Neural cell (in vitro differentiated cells): ENCODE data around the gene VKORC1. TPM values are rescaled to one million over a fixed set of nuclear protein-coding genes. Genes with fewer than 3 reads are reported as not detected.

Experiments
- H2AFZ ChIP-seq: fragments of 200-600, 300-800 bp; sonication (generic), shearing (Covaris generic); 2 replicates; pipeline ENCODE4 v1.6.0; 2014; ENCODE audit warnings: low read depth, mild to moderate bottlenecking, antibody characterized with exemption, low read length, moderate library complexity
- H3F3A ChIP-seq: fragments of 200-600 bp; shearing (Covaris generic); 2 replicates; pipeline ENCODE4 v1.6.1; 2016; ENCODE audit warnings: mild to moderate bottlenecking, moderate library complexity, mixed read lengths, antibody characterized with exemption, low read length; ENCODE audit not compliant: insufficient read depth, poor library complexity, severe bottlenecking
- H3K27ac ChIP-seq: fragments of 200-600, 300-800 bp; sonication (generic), shearing (Covaris generic); 2 replicates; pipeline ENCODE4 v1.5.1; 2014; ENCODE audit warnings: mild to moderate bottlenecking, low read length, moderate library complexity
- H3K27me3 ChIP-seq: fragments of 300-800, 200-600 bp; sonication (generic), shearing (Covaris generic); 2 replicates; pipeline ENCODE4 v1.6.0; 2014; ENCODE audit warnings: mild to moderate bottlenecking, low read depth, low read length, moderate library complexity; ENCODE audit not compliant: insufficient read depth
- H3K36me3 ChIP-seq: fragments of 300-800, 200-600 bp; sonication (generic), shearing (Covaris generic); 2 replicates; pipeline ENCODE4 v1.5.1; 2014; ENCODE audit warnings: mild to moderate bottlenecking, antibody characterized with exemption, low read length, moderate library complexity; ENCODE audit not compliant: insufficient read depth
- H3K4me2 ChIP-seq: fragments of 300-800, 200-600 bp; sonication (generic), shearing (Covaris generic); 2 replicates; pipeline ENCODE4 v1.6.0; 2014; ENCODE audit warnings: mild to moderate bottlenecking, low read length
- H3K4me3 ChIP-seq: fragments of 300-800, 200-600 bp; sonication (generic), shearing (Covaris generic); 2 replicates; pipeline ENCODE4 v1.5.1; 2014; ENCODE audit warnings: mild to moderate bottlenecking, low read length, moderate library complexity
- H3K79me2 ChIP-seq: fragments of 200-600 bp; shearing (Covaris generic); replicated peaks from 2 replicates; pipeline ENCODE4 v1.6.0; 2014; ENCODE audit warnings: mild to moderate bottlenecking, low read length, moderate library complexity; ENCODE audit not compliant: insufficient read depth
- H3K9ac ChIP-seq: fragments of 300-800, 200-600 bp; sonication (generic), shearing (Covaris generic); 2 replicates; pipeline ENCODE4 v1.6.1; 2016; ENCODE audit warnings: mild to moderate bottlenecking, low read length, mixed read lengths
- H3K9me2 ChIP-seq: fragments of 200-600 bp; shearing (Covaris generic); 2 replicates; pipeline ENCODE4 v1.6.1; 2016; ENCODE audit warnings: mild to moderate bottlenecking, low read length, mixed read lengths; ENCODE audit not compliant: insufficient read depth
- H3K9me3 ChIP-seq: fragments of 200-600, 300-800 bp; sonication (generic), shearing (Covaris generic); 2 replicates; pipeline ENCODE4 v1.6.1; 2016; ENCODE audit warnings: mild to moderate bottlenecking, mixed run types, low read length, moderate library complexity, mixed read lengths
- H4K20me1 ChIP-seq: fragments of 200-600 bp; shearing (Covaris generic); 2 replicates; pipeline ENCODE4 v1.6.1; 2016; ENCODE audit warnings: mild to moderate bottlenecking, mixed run types; ENCODE audit not compliant: insufficient read depth
- CTCF ChIP-seq: fragments of 450-650 bp; IDR thresholded peaks from 2 replicates; pipeline ENCODE4 v1.5.1; 2014; ENCODE audit warnings: antibody characterized with exemption, mild to moderate bottlenecking, moderate library complexity; ENCODE audit not compliant: poor library complexity, severe bottlenecking
- EP300 ChIP-seq: fragments of 450-650 bp; conservative IDR thresholded peaks from 2 replicates; pipeline ENCODE4 v1.6.1; 2014; ENCODE audit warnings: antibody characterized with exemption, mild to moderate bottlenecking, moderate library complexity; ENCODE audit not compliant: poor library complexity, severe bottlenecking
- EZH2 ChIP-seq: fragments of 200-600, 300-800 bp; shearing (Covaris generic), sonication (generic); IDR thresholded peaks from 2 replicates; pipeline ENCODE4 v1.6.1; 2014; ENCODE audit warnings: antibody characterized with exemption, low read length, borderline replicate concordance, mild to moderate bottlenecking; ENCODE audit not compliant: insufficient read depth, poor library complexity, severe bottlenecking
- MXI1 ChIP-seq: fragments of 450-650 bp; conservative IDR thresholded peaks from 2 replicates; pipeline ENCODE4 v1.6.1; 2014; ENCODE audit warnings: antibody characterized with exemption, mild to moderate bottlenecking; ENCODE audit not compliant: poor library complexity, severe bottlenecking
- POLR2AphosphoS5 ChIP-seq: IDR thresholded peaks from 2 replicates; pipeline ENCODE4 v1.6.1; 2012
- RAD21 ChIP-seq: fragments of 450-650 bp; conservative IDR thresholded peaks from 2 replicates; pipeline ENCODE4 v1.6.1; 2014; ENCODE audit warnings: antibody characterized with exemption, mild to moderate bottlenecking, moderate library complexity
- REST ChIP-seq: IDR thresholded peaks from 2 replicates; pipeline ENCODE4 v1.6.1; 2012; ENCODE audit warnings: borderline replicate concordance
- SMC3 ChIP-seq: fragments of 450-650 bp; conservative IDR thresholded peaks from 2 replicates; pipeline ENCODE4 v1.6.1; 2014; ENCODE audit warnings: antibody characterized with exemption, mild to moderate bottlenecking, moderate library complexity; ENCODE audit not compliant: poor library complexity
- TAF1 ChIP-seq: IDR thresholded peaks from 2 replicates; pipeline ENCODE4 v1.6.1; 2012; ENCODE audit warnings: low read depth
- polyA plus RNA-seq: library from polyadenylated mRNA; depleted of rRNA; stranded (reverse); fragments of >200 nt; gene quantifications from 2 replicates; pipeline ENCODE4 v1.2.3, GENCODE V29; 2014

VKORC1 gene
- polyA plus RNA-seq, 1 donor from 2014 or later, result 105 TPM

GRCh38 chr16:31079342-31079944, 15.2 kb downstream of the VKORC1 start:
- H3K27me3 ChIP-seq, result no peaks in the 10 kb centered on the region
- H4K20me1 ChIP-seq, result no peaks in the 10 kb centered on the region
- H3K79me2 ChIP-seq, result peaks cover 19% of the 10 kb centered on the region
- no peak overlapping the region for H3K9ac ChIP-seq
- TF ChIP-seq RAD21, result no peak
- TF ChIP-seq EP300, result no peak
- TF ChIP-seq POLR2AphosphoS5, result no peak
- TF ChIP-seq CTCF, result no peak
- TF ChIP-seq MXI1, result no peak
- TF ChIP-seq EZH2, result no peak
- TF ChIP-seq TAF1, result no peak
- no peak for TF ChIP-seq REST
- no peak for TF ChIP-seq SMC3
- H3K9me3 ChIP-seq, result no peaks in the 10 kb centered on the region
- no peaks in the 10 kb centered on the region for H3F3A ChIP-seq
- H3K27ac ChIP-seq, result no peak overlapping the region
- H3K4me3 ChIP-seq, result no peak overlapping the region
- H3K36me3 ChIP-seq, result peaks cover 11% of the 10 kb centered on the region
- H3K4me2 ChIP-seq, result no peak overlapping the region
- no peak overlapping the region for H2AFZ ChIP-seq
- no peaks in the 10 kb centered on the region for H3K9me2 ChIP-seq

GRCh38 chr16:31078597-31079341, 15.8 kb downstream of the VKORC1 start:
- Histone ChIP-seq H3K4me3 (no peak overlapping the region), H3F3A (no peaks in the 10 kb centered on the region), H2AFZ (no peak overlapping the region), H4K20me1 (no peaks in the 10 kb centered on the region), H3K79me2 (peaks cover 19% of the 10 kb centered on the region), H3K9ac (no peak overlapping the region), H3K27me3 (no peaks in the 10 kb centered on the region), H3K9me3 (no peaks in the 10 kb centered on the region), H3K4me2 (no peak overlapping the region), H3K36me3 (peaks cover 11% of the 10 kb centered on the region), H3K9me2 (no peaks in the 10 kb centered on the region), H3K27ac (no peak overlapping the region)
- TF ChIP-seq TAF1, result no peak
- no peak for TF ChIP-seq EZH2
- TF ChIP-seq CTCF, result no peak
- TF ChIP-seq RAD21, result no peak
- no peak for TF ChIP-seq MXI1
- no peak for TF ChIP-seq EP300
- TF ChIP-seq POLR2AphosphoS5, result no peak
- TF ChIP-seq SMC3, result no peak
- TF ChIP-seq REST, result no peak
